HTR-8/SVneo (cell line): ENCODE results near the gene ARHGAP45.

ENCODE experiments used
- DNase-seq: peaks from one replicate; pipeline ENCODE4 v3.0.0; 2011; ENCODE audit warnings: low spot score, mixed read lengths; ENCODE audit not compliant: insufficient read length
- FAIRE-seq: peaks from 2 replicates; lab custom pipeline; 2011; peaks lifted over from hg19 to GRCh38; lab: Jason Lieb, UNC

ARHGAP45 gene

GRCh38 chr19:1053176-1054101, 13.5 kb upstream of the ARHGAP45 start:
- FAIRE-seq (no peak), DNase-seq (no peak)

GRCh38 chr19:1054102-1055027, 12.6 kb upstream of the ARHGAP45 start:
- DNase-seq: no peak
- no peak for FAIRE-seq

GRCh38 chr19:1055028-1055425, 11.9 kb upstream of the ARHGAP45 start:
- FAIRE-seq (no peak), DNase-seq (no peak)

DNA sequence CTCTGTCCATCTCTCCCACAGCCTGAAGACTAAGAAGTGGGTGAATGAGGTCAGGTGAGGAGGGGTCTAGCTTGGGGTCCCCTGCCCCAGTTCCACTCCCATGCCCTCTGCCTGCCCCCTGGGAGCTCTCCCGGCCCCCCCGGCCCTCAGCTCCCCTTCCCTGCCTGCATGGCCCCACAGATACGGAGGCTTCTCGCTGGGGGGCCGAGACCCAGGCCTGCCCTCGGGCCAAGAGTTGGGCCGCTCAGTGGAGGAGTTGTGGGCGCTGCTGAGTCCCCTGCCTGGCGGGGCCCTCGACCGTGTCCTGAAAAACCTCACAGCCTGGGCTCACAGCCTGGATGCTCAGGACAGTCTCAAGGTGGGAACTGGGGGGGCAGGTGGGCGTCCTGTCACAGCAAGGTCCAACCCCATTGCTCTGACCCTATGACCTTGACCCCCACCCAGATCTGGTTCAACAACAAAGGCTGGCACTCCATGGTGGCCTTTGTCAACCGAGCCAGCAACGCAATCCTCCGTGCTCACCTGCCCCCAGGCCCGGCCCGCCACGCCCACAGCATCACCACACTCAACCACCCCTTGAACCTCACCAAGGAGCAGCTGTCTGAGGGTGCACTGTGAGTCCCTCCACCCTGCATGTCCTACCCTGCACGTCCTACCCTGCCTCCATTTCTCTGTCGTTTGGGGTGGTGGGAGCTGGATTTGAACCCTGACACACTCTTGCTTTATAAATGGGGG, 10.9 kb upstream of the ARHGAP45 start:
- DNase-seq: no peak
- no peak for FAIRE-seq

DNA sequence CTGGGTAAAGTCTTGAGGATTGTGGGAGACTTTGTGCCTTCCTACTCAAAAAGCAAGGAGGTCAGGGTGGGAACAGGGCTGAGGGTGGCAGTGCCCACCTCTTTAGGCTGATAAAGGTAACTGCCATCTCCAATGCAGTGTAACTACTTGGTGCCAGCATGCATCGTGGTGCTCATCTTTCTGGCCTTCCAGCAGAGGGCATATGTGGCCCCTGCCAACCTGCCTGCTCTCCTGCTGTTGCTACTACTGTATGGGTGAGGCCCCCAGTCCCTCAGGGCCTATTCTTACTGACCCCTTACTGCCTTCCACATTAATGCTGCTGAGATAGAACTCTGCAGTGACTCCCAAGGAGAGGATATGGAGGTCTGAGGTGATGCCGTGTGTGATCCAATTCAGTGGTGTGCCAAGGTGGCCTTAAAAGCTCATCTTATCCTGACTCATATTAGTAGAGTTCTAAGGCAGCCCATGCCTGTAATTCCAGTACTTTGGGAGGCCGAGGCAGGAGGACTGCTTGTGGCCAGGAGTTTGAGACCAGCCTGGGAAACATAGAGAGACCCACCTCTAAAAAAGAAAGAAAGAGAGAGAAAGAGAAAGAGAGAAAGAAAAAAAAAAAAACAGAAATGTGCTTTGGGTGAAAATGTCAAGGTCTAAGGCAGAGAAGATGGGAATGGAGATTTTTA, 9.7 kb upstream of the ARHGAP45 start:
- FAIRE-seq: no peak
- DNase-seq: no peak

- FAIRE-seq: no peak
These were observed 8.9 kb upstream of the ARHGAP45 start for GRCh38 chr19:1058112-1058511.

GRCh38 chr19:1060689-1061088, 6.3 kb upstream of the ARHGAP45 start:
- DNase-seq: no peak
- FAIRE-seq: no peak

More at GRCh38 chr19:1058112-1058511, 8.9 kb upstream of the ARHGAP45 start:
- DNase-seq: no peak

- DNase-seq: no peak
- FAIRE-seq: no peak
These were observed 5.0 kb upstream of the ARHGAP45 start for GRCh38 chr19:1061987-1062386.

GRCh38 chr19:1062387-1063029, 4.5 kb upstream of the ARHGAP45 start:
- peak; percentile 31 for FAIRE-seq
- DNase-seq: no peak

DNA sequence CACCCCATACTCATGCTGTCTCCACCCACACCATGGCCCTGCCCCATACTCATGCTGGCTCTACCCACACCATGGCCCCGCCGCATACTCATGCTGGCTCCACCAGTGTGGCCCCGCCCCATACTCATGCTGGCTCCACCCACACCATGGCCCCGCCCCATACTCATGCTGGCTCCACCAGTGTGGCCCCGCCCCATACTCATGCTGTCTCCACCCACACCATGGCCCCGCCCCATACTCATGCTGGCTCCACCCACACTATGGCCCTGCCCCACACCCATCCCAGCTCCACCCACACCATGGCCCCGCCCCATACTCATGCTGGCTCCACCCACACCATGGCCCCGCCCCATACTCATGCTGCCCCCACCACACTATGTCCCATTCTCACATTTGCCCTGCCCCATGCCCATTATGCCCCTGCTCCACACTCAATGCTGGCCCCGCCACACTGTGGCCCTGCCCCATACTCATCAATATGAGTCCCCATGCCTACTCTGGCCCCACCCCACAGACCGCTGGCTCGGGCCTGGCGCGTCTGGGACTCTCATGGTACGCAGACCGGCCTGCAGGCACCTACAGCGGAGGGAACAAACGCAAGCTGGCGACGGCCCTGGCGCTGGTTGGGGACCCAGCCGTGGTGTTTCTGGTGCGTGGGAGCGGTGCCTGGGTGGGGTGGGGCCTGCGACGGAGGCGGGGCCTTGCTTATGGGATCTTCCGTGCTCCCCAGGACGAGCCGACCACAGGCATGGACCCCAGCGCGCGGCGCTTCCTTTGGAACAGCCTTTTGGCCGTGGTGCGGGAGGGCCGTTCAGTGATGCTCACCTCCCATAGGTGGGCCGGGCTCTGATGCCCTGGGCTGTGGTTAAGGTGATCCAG, 3.7 kb upstream of the ARHGAP45 start:
- no peak for DNase-seq
- FAIRE-seq: no peak

DNA sequence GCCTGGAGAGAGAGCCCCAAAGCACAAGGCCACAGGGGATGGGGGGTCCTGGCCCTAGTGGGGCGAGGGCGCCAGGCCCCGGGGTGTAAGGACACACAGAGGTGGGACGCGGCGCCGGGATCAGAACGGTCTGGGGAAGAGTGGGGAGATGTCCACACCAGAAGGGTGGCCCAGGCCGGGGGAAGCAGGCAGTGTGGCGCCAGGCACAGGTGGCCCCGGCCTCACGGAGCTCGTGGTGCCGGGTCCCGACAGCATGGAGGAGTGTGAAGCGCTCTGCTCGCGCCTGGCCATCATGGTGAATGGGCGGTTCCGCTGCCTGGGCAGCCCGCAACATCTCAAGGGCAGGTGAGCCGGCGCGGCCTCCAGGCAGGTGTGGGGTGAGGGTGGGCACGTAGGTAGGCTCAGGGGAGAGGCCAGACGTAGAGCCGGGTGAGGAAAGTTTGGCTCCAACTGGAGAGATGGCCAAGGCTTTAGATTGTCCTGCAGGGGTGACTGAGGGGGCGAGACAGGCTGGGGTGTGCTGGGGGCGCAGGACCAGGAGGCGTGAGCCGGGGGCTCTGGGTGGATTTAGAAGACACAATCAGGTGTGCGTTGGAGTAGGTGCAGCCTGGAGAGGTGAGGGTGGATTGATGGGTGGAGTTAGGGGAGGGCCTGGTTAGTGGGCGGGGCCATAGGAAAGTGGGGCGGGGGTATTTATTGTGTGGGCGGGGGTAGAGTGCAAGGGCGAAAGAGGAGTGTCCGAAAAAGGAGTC, 2.9 kb upstream of the ARHGAP45 start:
- FAIRE-seq (no peak), DNase-seq (no peak)

DNA sequence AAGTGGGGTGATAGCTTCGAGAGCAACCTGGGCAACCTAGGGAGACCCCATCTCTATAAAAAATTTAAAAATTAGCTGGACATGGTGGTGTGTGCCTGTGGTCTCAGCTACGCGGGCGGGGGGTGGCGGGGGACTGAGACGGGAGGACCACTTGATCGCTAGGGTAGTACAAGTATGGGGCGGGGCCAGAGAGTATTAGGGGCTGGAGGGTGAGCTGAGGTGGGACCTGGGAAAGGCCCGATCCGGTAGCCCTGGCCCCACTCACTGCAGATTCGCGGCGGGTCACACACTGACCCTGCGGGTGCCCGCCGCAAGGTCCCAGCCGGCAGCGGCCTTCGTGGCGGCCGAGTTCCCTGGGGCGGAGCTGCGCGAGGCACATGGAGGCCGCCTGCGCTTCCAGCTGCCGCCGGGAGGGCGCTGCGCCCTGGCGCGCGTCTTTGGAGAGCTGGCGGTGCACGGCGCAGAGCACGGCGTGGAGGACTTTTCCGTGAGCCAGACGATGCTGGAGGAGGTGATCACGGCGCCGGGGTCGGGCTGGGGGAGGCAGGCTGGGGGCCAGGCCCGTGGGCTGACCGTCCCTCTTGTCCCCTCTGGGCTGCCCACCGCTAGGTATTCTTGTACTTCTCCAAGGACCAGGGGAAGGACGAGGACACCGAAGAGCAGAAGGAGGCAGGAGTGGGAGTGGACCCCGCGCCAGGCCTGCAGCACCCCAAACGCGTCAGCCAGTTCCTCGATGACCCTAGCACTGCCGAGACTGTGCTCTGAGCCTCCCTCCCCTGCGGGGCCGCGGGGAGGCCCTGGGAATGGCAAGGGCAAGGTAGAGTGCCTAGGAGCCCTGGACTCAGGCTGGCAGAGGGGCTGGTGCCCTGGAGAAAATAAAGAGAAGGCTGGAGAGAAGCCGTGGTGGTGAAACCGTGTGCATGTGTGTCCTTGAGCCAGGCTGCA, 2.0 kb upstream of the ARHGAP45 start:
- FAIRE-seq (no peak), DNase-seq (no peak)

DNA sequence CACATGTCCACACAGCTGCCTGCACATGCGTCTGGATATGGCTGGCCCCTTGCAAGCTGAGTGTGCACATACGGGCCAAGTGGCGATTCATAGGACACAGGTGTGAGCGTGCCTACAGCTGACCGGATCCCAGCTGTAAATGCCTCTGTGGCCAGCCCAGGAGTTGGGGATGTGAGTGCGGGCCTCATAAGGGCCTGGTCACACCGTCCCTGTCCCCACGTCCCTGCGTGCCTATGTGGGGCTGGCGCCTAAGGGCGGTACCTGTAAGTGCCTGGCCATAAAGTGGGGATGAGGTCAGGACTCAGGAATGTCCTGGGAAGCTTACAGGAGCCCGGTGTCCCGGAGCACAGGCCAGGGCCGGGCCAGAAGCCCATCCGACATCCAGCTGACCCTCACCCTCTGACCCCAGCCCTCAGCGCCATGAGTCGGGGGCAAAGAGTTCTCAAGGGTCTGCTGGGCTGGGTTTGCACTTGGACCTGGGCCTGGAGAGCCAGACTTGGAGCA, 1.3 kb upstream of the ARHGAP45 start:
- DNase-seq (no peak), FAIRE-seq (no peak)

DNA sequence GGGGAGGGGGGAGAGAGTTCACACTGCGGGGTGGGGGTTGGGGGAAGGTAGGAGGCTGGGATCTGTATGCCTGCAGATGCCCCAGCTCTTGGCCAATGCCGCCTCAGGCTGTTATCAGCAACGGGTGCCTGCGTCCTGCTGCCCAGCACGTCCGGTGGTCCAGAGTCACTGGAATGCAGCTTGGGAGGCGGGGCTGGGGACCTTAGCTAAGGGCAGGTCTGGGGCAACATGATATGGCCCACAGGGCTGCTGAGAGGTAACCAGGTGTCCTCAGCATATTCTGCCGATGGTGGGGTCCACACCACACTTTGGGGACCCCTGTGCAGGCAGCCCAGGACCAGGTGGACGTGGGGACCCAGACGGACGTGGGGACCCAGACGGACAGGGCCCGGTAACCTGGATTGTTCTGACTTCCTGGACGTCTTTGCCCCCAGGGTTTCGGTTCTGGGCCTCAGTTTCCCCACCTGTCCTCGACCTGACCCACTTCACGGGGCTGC, 668 bp upstream of the ARHGAP45 start:
- FAIRE-seq (no peak), DNase-seq (peak; percentile 48)

- no peak for DNase-seq
- no peak for FAIRE-seq
These were observed 482 bp downstream of the ARHGAP45 start for GRCh38 chr19:1067341-1067957.
